GM12892 (cell line): ENCODE measurements around the gene THOC2.

Experiments
- POLR2A ChIP-seq: IDR thresholded peaks from 2 replicates; pipeline ENCODE4 v1.6.1; 2011; ENCODE audit warnings: low read depth, low read length, control low read depth
- POLR2AphosphoS5 ChIP-seq: IDR thresholded peaks from 2 replicates; pipeline ENCODE4 v1.6.1; 2011; ENCODE audit warnings: low read depth, low read length, control low read depth
- TAF1 ChIP-seq: IDR thresholded peaks from 2 replicates; pipeline ENCODE4 v1.6.1; 2011; ENCODE audit warnings: low read depth, mild to moderate bottlenecking, control low read depth, low read length, borderline replicate concordance

DNA sequence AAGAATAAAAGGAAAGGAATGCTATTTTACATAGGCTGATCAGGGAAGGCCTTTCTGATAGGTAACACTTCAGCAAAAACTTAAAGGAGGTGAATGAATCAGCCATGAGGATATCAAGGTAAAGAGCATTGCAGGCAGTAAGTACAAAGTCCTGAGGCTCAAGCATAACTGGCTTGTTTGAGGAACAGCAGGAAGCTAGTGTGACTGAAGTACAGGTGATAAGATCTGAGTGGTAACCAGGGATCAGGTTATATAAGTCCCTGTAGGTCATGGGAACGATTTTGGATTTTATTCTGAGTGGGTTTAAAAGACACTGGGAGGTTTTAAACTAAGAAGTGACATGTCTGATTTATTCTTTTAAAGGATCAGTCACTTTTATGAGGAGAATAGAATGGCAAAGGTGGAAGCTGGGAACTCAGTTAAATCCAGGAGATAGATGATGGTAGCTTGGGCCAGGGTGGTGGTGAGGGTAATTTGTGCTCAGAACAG, 47.1 kb upstream of the THOC2 start:
- TF ChIP-seq POLR2AphosphoS5 (no peak), POLR2A (no peak), TAF1 (no peak)
